T-helper 9 cell (primary cell): ENCODE data around the gene AGER.
A peak's percentile ranks its signal among the peaks of the same experiment; 100 is the strongest.
"Not testable (repeated sequence)": the region's sequence is repeated elsewhere in the genome, so short reads cannot be mapped to it uniquely, and the experiment has no call there.

ENCODE experiments used
- DNase-seq: peaks from one replicate; pipeline ENCODE4 v3.0.0-alpha.2; 2020

AGER gene

GRCh38 chr6:32198345-32198696 lies 14.3 kb upstream of the AGER start:
- no peak for DNase-seq

GRCh38 chr6:32196682-32197616 lies 12.9 kb upstream of the AGER start:
- DNase-seq = no peak

GRCh38 chr6:32195902-32196681 lies 12.0 kb upstream of the AGER start:
- DNase-seq = peak; percentile 48

- peak; percentile 98 for DNase-seq
Measured at GRCh38 chr6:32195652-32195901, 11.5 kb upstream of the AGER start.

- DNase-seq = no peak
Measured at GRCh38 chr6:32194825-32195651, 11.0 kb upstream of the AGER start.

- no peak for DNase-seq
Measured at GRCh38 chr6:32194388-32194787, 10.3 kb upstream of the AGER start.

DNA sequence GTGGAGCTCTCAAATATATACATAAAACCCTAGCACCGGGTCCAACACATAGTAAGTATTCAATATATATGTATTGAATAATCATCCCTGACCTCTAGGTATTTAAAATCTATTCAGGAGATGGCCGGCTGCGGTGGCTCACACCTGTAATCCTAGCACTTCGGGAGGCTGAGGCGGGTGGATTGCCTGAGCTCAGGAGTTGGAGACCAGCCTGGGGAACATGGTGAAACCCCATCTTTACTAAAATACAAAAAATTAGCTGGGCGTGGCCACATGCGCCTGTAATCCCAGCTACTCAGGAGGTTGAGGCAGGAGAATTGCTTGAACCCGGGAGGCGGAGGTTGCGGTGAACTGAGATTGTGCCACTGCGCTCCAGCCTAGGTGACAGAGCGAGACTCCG lies 9.0 kb upstream of the AGER start:
- not testable (repeated sequence) for DNase-seq

GRCh38 chr6:32192608-32193039 lies 8.6 kb upstream of the AGER start, which contains the start of gene GPSM3:
Gene GPSM3, minus strand, starts transcription at chr6:32192643. Its CDS starts 130 bp downstream, at chr6:32192513.
- peak; percentile 34 for DNase-seq

- DNase-seq = no peak
Measured at GRCh38 chr6:32191696-32192607, 7.9 kb upstream of the AGER start.

DNA sequence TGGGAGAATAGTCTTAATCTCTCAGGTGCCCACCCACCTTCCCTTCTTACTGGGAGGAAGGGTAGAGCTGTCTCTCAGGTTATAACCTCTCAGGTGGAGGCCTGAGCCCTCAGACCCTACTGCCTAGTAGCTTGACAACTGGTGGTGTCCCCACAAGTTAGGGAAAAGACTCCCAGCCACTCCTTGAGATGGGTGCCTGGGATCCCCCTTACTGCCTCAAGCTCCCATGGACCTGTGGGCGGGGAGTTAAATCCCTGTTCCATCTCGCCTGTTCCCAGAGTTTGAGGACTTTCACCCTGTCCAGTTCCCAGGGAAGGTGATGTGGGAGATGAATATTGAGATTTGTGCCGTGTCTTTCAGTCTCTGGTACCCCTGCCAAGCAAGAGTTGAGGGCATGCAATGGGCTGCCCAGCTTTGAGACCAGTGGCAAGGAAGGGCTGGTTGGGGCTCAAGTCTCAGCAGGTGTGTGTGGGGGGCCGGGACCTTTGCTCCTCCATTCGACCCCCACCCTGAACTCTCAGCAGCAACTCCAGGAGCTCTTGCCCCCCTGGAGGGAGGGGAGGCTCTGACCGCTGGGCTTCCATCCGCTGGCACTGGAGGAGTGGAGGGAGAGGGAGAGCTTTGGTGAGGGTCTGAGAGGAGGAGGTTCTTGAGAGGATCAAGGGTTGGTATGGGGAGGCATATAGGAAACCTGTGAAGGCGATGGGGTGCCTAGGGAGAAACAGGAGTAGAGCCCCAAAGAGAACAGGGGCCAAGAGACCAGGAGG lies 7.0 kb upstream of the AGER start:
- no peak for DNase-seq

- DNase-seq = peak; percentile 64
Measured at GRCh38 chr6:32190054-32190851, 6.2 kb upstream of the AGER start, which contains the start of gene PBX2. Gene PBX2, minus strand, starts transcription at chr6:32190202. Its CDS starts 287 bp downstream, at chr6:32189915.

- no peak for DNase-seq
Measured at GRCh38 chr6:32189742-32190053, 5.6 kb upstream of the AGER start.

- DNase-seq = no peak
Measured at GRCh38 chr6:32189069-32189741, 5.2 kb upstream of the AGER start.

DNA sequence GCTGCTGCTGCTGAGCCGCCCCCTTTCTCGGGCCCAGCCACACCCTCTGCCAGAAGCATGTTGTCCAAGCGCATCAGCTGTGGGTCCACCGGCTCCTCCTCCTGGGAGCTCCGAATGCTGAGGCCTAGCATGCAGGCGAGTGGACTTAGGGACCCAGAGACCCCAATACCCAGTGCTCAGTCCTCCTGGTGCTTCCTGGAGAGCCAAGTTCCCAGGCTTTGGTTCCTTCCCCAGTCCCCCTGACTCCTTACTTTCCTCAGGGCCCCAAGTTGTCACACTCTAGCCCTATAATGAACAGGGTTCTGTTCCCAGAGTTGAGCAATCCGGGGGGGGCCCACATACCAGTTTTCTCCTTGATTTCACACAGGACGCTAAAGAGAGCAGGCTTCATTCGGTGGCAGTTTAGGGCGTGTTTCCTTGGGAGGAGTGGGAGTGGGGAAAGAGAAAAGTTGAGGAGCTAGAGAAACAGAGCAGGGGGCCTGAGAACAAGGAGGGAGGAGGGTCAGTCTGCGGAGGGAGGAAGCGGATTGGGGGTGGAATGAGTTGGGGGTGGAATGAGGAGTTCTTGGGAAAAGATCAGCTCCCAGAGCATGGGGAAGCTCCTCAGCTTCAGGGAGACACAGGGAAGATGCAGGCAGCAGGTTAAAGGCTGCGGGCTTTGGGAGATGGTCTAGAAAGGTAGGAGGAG lies 4.5 kb upstream of the AGER start:
- DNase-seq = no peak

DNA sequence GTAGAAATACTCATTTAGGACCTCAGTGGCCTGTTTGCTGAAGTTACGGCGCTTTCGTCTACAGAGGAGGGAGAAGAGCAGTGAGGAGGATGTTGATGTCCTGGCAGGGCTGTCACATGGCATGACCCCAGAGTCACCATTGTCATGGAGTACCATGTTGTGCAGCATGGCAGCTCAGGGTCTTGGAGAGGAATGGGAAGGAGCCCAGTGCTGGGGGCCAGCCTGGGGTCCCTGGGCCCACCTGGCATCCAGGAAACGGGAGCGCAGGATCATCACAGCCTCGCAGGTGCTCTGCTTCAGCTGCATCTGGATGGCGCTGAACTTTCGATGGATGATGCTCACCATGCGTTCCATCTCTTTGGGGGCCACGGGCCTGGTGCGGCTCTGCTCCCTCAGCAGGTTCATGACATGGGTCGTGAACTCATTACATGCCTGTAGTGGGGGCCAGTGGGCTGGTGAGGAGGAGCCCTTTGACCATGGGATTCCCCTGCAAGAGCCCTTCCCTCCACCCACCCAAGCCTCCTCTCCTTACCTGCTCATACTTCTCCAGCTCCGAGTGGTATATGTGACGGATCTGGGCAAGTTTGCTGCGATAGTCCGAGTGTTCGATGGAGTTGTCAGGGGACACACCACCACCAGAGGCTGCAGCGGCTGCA lies 3.8 kb upstream of the AGER start:
- DNase-seq = not testable (repeated sequence)

GRCh38 chr6:32187009-32187709 lies 3.1 kb upstream of the AGER start:
- DNase-seq = no peak

DNA sequence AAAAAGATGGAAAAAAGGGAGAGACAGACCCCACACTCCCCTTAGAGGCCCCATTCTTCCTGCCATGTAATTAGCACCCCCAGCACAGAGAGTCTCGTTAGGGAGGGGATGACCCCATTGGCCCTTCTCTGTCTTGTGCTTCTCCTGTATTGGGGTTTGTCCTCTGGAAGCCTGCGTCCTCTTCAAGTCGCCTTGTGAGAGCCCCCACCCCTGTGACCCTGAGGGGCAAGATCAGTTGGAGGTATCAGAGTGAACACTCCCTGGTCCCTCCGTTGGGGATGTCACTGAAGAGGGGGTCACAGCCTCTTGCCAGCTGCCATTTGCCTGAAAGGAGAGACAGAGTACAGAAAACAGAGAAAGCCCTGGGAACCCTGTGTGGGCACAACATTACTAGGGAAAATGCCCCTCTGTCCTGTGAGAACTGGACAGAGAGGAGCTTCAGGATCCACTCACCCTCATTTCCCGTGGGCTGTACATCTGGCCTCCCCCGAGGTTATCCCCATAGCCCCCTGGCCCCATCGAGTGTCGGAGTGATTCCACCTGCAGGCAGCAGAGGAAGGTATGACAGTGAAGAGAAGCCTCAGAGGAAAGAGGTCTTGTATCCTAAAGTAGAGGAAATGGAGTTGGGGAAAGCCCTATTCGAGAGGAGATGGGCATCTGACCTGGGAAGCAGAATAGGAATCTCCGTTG lies 2.2 kb upstream of the AGER start:
- not testable (repeated sequence) for DNase-seq
